ENCODE data around the gene RHBDL3.
A peak's percentile ranks its signal among the peaks of the same experiment; 100 is the strongest.
"Not testable (repeated sequence)": the region's sequence is repeated elsewhere in the genome, so short reads cannot be mapped to it uniquely, and the experiment has no call there.

Gene RHBDL3

DNA sequence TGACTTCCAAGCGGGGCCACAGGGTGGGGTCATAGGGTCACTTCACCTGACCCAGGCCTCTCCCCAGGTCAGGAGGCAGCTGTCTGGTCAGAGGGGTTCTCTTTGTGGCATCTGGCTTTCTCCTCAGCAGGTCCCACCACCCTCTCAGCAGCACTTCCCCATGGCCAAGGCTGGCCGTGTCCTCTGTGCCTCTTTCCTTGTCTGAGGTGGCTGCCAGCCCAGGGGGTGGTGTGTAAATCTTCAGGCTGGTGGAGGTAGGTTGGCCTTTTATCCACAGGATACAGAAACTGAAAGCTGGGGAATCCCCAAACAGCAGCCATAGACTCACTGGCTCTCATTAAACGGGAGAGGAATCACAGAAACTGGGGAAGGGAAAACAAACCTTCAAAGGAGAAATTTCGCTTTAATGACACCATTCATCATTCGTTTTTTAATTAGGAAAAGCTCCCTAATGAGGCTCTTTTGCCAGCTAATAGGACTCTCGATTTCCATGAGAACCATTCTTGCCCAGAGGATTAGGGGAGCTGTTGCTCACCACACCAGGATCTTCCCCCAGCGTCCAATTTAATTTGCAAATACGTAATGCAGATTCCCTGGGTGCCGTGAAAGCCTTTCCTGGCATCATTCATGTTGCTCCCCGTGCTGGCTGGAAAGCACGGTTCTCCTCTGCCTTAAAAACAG, 58.3 kb downstream of the RHBDL3 start:
- peak; percentile 63 for DNase-seq (ENCODE audit: low spot score)

- DNase-seq (ENCODE audit: low spot score): no peak
Measured at GRCh38 chr17:32327911-32328310, 62.3 kb downstream of the RHBDL3 start.

DNA sequence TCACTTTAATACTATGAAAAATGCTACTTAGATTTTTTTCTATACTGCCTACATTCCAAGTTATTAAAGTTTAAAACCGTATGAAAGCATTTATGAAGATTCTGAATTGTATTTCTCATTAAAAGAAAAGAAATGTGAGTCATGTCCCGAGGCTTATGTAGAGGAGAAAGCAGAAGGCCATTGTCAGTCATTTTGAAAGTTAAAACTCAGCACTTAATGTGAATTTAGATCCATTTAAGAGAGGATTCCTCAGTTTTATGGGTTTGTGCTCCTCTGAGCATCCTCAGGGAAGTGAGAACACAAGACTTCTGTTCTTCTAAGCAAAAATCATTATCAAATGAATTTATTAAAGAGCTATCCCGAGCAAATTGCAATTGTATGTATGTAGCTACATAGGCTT, 64.5 kb downstream of the RHBDL3 start:
- peak; percentile 57 for DNase-seq (ENCODE audit: low spot score)

GRCh38 chr17:32331243-32332040, 65.8 kb downstream of the RHBDL3 start:
- peak; percentile 77 for DNase-seq (ENCODE audit: low spot score)

GRCh38 chr17:32333187-32333586, 67.6 kb downstream of the RHBDL3 start:
- DNase-seq (ENCODE audit: low spot score): no peak

- DNase-seq (ENCODE audit: low spot score): no peak
Measured at GRCh38 chr17:32335046-32335445, 69.4 kb downstream of the RHBDL3 start.

GRCh38 chr17:32335687-32336086, 70.1 kb downstream of the RHBDL3 start:
- no peak for DNase-seq (ENCODE audit: low spot score)

DNA sequence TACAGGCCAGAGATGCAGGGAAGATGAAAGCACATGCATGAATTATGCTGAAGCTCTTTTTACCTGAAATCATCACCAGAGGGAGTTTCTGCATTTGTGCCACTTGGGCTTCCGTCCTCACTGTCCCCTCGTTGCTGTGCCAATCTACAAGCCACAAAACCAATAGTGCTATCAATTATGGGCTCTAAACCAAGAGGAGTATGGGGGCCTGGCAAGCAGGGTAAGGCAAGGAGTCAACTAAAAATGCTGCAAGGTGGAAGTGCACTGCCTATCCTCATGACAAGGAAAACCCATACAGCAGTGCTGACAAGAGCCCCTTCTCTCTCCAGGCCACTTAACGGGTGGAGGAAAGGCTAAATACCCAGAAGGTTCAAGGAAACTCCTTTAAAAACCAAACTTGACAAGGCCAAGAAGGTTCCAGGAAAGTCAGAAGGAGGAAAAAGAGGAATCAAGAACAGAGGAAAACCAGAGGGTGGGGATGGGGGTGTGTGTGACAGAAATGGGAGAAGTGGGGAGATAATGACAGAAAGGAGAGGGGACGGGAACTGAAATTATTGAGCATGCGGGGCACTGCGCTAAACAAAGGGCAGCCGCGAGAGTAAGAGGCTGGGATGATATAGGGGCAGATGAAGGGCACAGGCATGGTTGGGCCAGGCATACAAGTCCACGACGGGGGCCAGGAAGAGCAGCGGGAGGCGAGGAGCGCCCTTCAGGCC, 75.7 kb downstream of the RHBDL3 start:
- DNase-seq (ENCODE audit: low spot score): peak; percentile 71

- peak; percentile 85 for DNase-seq (ENCODE audit: low spot score)
Measured at GRCh38 chr17:32341857-32342602, 76.4 kb downstream of the RHBDL3 start, which contains the start of gene C17orf75. Gene C17orf75 (minus strand): TSS chr17:32342173. CDS start chr17:32342139, 34 bp downstream.

GRCh38 chr17:32342603-32343325, 77.1 kb downstream of the RHBDL3 start:
- no peak for DNase-seq (ENCODE audit: low spot score)

GRCh38 chr17:32345951-32346600, 80.4 kb downstream of the RHBDL3 start:
- no peak for DNase-seq (ENCODE audit: low spot score)

DNA sequence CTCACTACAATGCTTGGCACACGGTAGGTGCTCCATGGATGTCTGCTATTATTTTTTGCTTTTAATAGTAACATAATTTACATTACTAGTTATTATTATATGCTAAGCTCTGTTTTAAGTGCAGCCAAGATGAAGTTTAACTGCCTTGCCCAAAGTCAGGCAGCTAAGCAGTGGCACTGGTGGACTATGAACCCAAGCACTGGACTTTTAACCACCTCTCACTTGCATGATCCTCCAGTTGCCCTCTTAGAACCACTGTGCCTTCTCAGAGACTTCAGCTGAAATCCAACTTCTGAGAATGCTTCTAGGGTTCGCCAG, 82.8 kb downstream of the RHBDL3 start:
- no peak for DNase-seq (ENCODE audit: low spot score)

- DNase-seq (ENCODE audit: low spot score): no peak
Measured at GRCh38 chr17:32349503-32349853, 83.8 kb downstream of the RHBDL3 start.

DNA sequence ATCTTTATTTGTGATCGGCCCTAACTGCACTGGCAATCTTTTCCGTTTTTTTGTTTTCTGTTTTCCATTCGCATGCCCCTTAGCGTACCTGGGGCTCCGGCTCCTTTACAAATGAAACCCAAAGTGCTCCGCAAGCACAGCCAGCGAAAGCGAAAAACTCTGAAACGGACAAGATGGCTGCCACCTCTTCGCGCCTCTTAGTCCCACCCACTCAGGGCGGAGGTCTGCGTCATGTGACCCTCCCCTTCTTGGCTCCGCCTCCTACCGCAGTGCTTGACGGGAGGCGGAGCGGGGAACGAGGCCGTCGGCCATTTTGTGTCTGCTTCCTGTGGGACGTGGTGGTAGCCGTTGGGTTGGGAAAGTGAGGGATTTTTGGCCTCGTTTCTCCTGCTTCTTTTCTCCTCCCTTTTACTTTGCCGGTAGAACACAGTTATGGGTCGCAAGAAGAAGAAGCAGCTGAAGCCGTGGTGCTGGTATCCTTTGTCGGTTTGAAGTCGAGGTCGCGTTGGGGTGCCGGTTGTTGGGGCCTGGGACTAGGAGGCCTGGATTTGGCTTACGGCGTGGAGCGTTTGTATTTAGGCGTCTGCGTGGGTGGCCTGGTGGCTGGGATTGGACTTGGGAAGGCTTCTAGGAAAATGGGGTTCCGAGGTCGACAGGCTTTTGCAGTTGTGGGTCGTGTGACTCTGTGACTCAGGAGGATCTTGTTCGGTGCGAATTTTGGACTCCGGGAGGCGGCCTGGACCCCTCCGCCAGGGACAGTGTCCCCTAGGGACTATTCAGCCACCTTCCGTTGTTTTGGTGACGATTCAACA, 84.4 kb downstream of the RHBDL3 start, which contains the start of gene ZNF207:
Gene ZNF207, plus strand, starts transcription at position 304 of the 812 bp plus-strand sequence. Its CDS starts 129 bp downstream, at position 433.
- DNase-seq (ENCODE audit: low spot score): peak; percentile 97

GRCh38 chr17:32350666-32351418, 85.2 kb downstream of the RHBDL3 start:
- peak; percentile 46 for DNase-seq (ENCODE audit: low spot score)

GRCh38 chr17:32352734-32353133, 87.1 kb downstream of the RHBDL3 start:
- not testable (repeated sequence) for DNase-seq (ENCODE audit: low spot score)

DNA sequence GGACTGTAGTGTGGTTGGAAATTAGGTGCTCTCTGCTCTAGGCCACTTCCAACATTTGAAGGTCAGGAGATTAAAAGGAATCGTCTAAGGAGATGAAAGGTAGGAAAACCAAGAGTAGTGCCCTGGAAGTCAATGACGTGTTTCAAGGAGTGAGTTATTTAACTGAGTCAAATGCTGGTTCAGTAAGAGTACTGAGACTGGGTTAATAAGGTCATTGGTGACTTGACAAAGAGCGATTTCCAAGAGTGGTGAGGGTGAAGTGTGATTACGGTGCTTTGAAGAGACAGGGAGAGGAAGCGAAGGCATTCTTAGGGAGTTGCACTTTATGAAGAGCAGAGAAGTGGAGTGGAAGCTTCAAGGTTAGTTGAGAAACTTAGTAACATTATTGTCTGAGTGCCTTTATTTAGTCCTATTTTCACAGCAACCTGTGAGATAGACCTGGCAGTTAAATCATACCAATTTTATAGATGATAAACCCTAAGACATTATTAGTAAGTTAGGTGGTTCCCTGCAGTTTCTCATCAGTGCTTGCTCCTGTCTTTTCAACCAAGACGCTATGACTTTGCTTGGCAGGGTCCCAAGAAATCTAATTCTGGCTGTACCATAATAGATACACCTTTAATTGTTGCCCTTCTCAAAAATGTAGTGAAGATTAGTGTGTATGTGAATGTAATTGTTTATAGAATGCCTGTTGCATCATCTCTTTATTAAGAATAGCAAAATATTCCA, 90.2 kb downstream of the RHBDL3 start:
- no peak for DNase-seq (ENCODE audit: low spot score)

DNA sequence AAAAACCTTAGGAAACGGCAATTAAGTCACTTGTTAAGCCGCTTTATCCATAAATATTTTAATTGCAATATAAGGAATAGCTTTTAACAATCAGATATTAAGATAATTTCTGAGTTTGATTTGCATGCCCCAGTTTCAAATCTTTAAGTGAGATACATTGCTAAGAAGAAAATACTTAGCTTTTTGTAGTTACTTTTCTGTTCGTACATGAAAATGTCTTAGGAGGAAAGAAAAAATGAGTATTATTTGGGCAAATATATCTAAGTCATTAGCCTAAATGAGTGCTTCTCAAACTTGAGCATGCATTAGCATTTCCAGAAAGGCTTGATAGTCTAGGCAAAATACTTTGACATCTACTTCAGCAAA, 90.7 kb downstream of the RHBDL3 start:
- no peak for DNase-seq (ENCODE audit: low spot score)

DNA sequence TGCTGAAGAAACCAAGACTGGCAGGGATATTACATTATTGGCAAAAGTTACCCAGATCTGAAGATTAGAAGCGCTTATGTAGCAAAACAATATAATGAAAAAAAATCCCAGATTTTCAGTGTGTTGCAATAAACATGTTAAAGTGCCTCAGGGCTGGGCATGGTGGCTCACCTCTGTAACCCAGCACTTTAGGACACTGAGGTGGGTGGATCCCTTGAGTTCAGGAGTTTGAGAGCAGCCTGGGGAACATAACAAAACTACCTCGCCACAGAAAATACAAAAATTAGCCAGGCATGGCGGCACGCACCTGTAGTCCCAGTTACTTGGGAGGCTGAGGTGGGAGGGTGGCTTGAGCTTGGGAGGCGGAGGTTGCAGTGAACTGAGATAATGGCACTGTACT, 91.1 kb downstream of the RHBDL3 start:
- no peak for DNase-seq (ENCODE audit: low spot score)
